Measurements from ENCODE around the gene GRM7. TPM values are rescaled to one million over a fixed set of nuclear protein-coding genes. Genes with fewer than 3 reads are reported as not detected.

The GRM7 gene
- total RNA-seq, 2 experiments from 2014 or later, result not detected

DNA sequence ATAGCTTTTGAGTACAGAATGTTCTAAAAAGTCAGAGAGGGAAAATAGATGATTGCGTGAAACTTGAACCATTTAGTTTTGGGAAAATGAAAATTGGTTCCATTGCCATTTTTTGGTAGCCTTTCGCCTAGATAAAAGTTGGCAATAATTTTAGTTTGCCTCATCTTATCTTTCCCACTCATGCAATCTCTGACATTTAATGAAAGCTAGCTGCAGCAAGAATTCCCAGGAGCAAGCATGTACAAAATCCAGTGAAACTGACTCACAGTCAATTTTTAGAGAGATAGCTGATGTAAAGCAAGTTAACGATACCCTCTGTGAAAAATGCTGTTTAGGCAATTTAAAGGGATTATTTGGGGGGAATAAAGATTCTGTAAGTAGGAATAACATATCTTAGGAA, 797.4 kb downstream of the GRM7 start:
- no peaks in the 10 kb centered on the region for H3K36me3 ChIP-seq (ENCODE audit: insufficient read depth, low read length)
- POLR2A ChIA-PET, result no interaction called here
- H3K9me3 Mint-ChIP-seq, result no peaks in the 10 kb centered on the region
- H3K27ac ChIP-seq (ENCODE audit: low read depth in 1 of 2, low read length in 2 of 2), result no peak overlapping the region
- CTCF ChIA-PET, result no interaction called here
- TF ChIP-seq, protein P1, sequence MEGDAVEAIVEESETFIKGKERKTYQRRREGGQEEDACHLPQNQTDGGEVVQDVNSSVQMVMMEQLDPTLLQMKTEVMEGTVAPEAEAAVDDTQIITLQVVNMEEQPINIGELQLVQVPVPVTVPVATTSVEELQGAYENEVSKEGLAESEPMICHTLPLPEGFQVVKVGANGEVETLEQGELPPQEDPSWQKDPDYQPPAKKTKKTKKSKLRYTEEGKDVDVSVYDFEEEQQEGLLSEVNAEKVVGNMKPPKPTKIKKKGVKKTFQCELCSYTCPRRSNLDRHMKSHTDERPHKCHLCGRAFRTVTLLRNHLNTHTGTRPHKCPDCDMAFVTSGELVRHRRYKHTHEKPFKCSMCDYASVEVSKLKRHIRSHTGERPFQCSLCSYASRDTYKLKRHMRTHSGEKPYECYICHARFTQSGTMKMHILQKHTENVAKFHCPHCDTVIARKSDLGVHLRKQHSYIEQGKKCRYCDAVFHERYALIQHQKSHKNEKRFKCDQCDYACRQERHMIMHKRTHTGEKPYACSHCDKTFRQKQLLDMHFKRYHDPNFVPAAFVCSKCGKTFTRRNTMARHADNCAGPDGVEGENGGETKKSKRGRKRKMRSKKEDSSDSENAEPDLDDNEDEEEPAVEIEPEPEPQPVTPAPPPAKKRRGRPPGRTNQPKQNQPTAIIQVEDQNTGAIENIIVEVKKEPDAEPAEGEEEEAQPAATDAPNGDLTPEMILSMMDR (IDR thresholded peaks at IDR 0.05), result no peak
- H3K27me3 ChIP-seq (ENCODE audit: control insufficient read depth in 1 of 2, insufficient read depth in 2 of 2, low read length in 2 of 2), result no peaks in the 10 kb centered on the region
- no peaks in the 10 kb centered on the region for H3K36me3 Mint-ChIP-seq (ENCODE audit: low read depth)
- H3K27me3 Mint-ChIP-seq, result peaks cover 5% of the 10 kb centered on the region
- H3K9me3 ChIP-seq (ENCODE audit: control insufficient read depth in 1 of 2, insufficient read depth in 1 of 2, low read length in 2 of 2), result peaks cover 0 to 3% of the 10 kb centered on the region in 2 experiments
- ATAC-seq (ENCODE audit: poor library complexity) (no peak), DNase-seq (no peak)
- H3K4me1 Mint-ChIP-seq (ENCODE audit: low read depth), result no peaks in the 10 kb centered on the region
- no peak overlapping the region for H3K27ac Mint-ChIP-seq
- no peak overlapping the region for H3K4me3 ChIP-seq (ENCODE audit: low read length)
- no peak overlapping the region for H3K4me3 Mint-ChIP-seq
- intact Hi-C loops (cut with DNase I, micrococcal nuclease), result loop anchor here in 1 of 2 experiments (2.0 kb wide), 1 partner anchor 33 kb away; no protein-coding TSS in a partner anchor
- no peaks in the 10 kb centered on the region for H3K4me1 ChIP-seq (ENCODE audit: insufficient read depth, low read length)

DNA sequence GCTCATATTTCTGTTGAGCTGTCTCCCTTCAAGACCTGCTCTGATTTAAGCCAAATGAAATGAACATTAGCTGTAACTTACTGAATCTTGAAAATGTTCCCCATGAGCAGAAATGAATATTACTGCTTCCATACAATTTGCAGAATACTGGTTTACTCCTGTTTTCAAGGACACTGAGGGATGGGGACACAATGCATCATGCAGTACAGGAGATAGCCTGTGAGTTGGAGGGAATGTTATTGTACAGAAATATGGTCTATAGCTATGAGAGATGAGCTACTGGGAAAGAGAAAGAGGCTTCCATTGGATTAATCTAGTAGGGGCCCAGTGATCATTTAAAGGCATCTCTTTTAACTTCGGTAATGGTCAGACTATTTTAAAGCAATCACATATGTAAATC, 798.2 kb downstream of the GRM7 start:
- Mint-ChIP-seq H3K4me3 (no peak overlapping the region), H3K27ac (no peak overlapping the region), H3K36me3 (ENCODE audit: low read depth) (no peaks in the 10 kb centered on the region), H3K4me1 (ENCODE audit: low read depth) (no peaks in the 10 kb centered on the region), H3K9me3 (no peaks in the 10 kb centered on the region), H3K27me3 (peaks cover 4% of the 10 kb centered on the region)
- DNase-seq (no peak), ATAC-seq (ENCODE audit: poor library complexity) (no peak)
- CTCF ChIA-PET, result no interaction called here
- H3K36me3 ChIP-seq (ENCODE audit: insufficient read depth, low read length), result no peaks in the 10 kb centered on the region
- no peak overlapping the region for H3K4me3 ChIP-seq (ENCODE audit: low read length)
- no peak overlapping the region for H3K27ac ChIP-seq (ENCODE audit: low read depth in 1 of 2, low read length in 2 of 2)
- no peaks in the 10 kb centered on the region for H3K27me3 ChIP-seq (ENCODE audit: control insufficient read depth in 1 of 2, insufficient read depth in 2 of 2, low read length in 2 of 2)
- H3K9me3 ChIP-seq (ENCODE audit: control insufficient read depth in 1 of 2, insufficient read depth in 1 of 2, low read length in 2 of 2), result peaks cover 0 to 3% of the 10 kb centered on the region in 2 experiments
- no peaks in the 10 kb centered on the region for H3K4me1 ChIP-seq (ENCODE audit: insufficient read depth, low read length)
- intact Hi-C loops (cut with DNase I, micrococcal nuclease), result loop anchor here in 1 of 2 experiments (2.0 kb wide), 1 partner anchor 34 kb away; no protein-coding TSS in a partner anchor
- POLR2A ChIA-PET, result no interaction called here
- TF ChIP-seq, protein P1 (IDR thresholded peaks at IDR 0.05), result no peak

DNA sequence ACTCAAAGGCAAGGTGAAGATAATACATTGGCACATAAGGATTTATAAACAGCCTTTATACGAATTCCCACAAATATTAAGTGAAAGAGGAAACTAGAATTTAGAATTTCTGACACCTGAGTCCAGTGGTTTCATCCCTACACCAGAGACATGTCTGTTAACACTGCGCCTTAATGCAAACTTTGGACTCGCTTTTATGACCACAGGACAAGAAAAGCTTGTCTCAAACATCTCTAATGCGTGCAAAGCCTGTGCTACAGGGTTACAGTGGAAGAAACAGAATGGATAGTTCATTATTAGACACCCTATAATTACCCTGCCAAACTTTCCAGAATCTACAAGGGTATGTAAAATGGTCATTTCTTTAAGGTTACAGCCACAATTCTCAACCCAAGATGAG, 802.9 kb downstream of the GRM7 start:
- H3K4me1 ChIP-seq (ENCODE audit: insufficient read depth, low read length), result no peaks in the 10 kb centered on the region
- DNase-seq, result no peak
- TF ChIP-seq, protein P1 (IDR thresholded peaks at IDR 0.05), result no peak
- H3K27ac ChIP-seq (ENCODE audit: low read depth in 1 of 2, low read length in 2 of 2), result no peak overlapping the region
- H3K27me3 ChIP-seq (ENCODE audit: control insufficient read depth in 1 of 2, insufficient read depth in 2 of 2, low read length in 2 of 2), result no peaks in the 10 kb centered on the region
- no peak overlapping the region for H3K4me3 ChIP-seq (ENCODE audit: low read length)
- ATAC-seq (ENCODE audit: poor library complexity), result no peak
- Mint-ChIP-seq H3K9me3 (no peaks in the 10 kb centered on the region), H3K27ac (no peak overlapping the region), H3K4me3 (no peak overlapping the region), H3K36me3 (ENCODE audit: low read depth) (no peaks in the 10 kb centered on the region), H3K4me1 (ENCODE audit: low read depth) (no peaks in the 10 kb centered on the region), H3K27me3 (no peaks in the 10 kb centered on the region)
- H3K9me3 ChIP-seq (ENCODE audit: control insufficient read depth in 1 of 2, insufficient read depth in 1 of 2, low read length in 2 of 2), result no peaks in the 10 kb centered on the region
- no peaks in the 10 kb centered on the region for H3K36me3 ChIP-seq (ENCODE audit: insufficient read depth, low read length)
- POLR2A ChIA-PET, result no interaction called here
- CTCF ChIA-PET, result no interaction called here
- intact Hi-C loops (cut with DNase I, micrococcal nuclease), result no loop called here
